Endothelial cell of umbilical vein (primary cell): ENCODE results near the gene GK2. TPM values are rescaled to one million over a fixed set of nuclear protein-coding genes. Genes with fewer than 3 reads are reported as not detected.

ENCODE experiments used
- BruUV-seq: library from RNA; stranded (reverse); fragments of 400-500 nt; replicated peaks from 2 replicates; lab custom pipeline; 2021; lab: Mats Ljungman, UMichigan
- CTCF ChIA-PET: fragments of 300-600, 350-600 bp; sonication (Branson Sonifier 250); formaldehyde crosslinking; loops from one replicate; lab custom pipeline; 2021; ENCODE audit warnings: antibody characterized with exemption, inconsistent platforms; lab: Charles Lee
- POLR2A ChIA-PET: fragments of 300-600, 350-600 bp; sonication (Branson Sonifier 250); formaldehyde crosslinking; loops from one replicate; lab custom pipeline; 2021; ENCODE audit warnings: antibody characterized with exemption, inconsistent platforms; lab: Charles Lee
- DNase-seq: peaks from one replicate; pipeline ENCODE4 v3.0.0-alpha.2; 2011; ENCODE audit warnings: low read depth, low spot score
- FAIRE-seq: peaks from 2 replicates; lab custom pipeline; 2011; peaks lifted over from hg19 to GRCh38; lab: Jason Lieb, UNC
- H2AFZ ChIP-seq: 2 replicates; pipeline ENCODE4 v1.6.0; 2012; ENCODE audit warnings: low read depth, low read length, control low read depth, inconsistent platforms
- H3K27ac ChIP-seq: 2 replicates; pipeline ENCODE4 v1.5.1; 2011; ENCODE audit warnings: low read depth, mild to moderate bottlenecking, control low read depth, low read length, moderate library complexity; ENCODE audit not compliant: insufficient read depth
- H3K27me3 ChIP-seq, 2 experiments: 2 replicates each; pipeline versions ENCODE4 v1.6.0 to v1.6.1; 2011; ENCODE audit warnings: low read length in 2 of 2, mixed read lengths in 1 of 2; ENCODE audit not compliant: control insufficient read depth in 2 of 2, insufficient read depth in 2 of 2
- H3K36me3 ChIP-seq, 2 experiments: 2 replicates in 1 of 2; 3 replicates in 1 of 2; pipeline ENCODE4 v1.5.1; 2011; ENCODE audit warnings: low read length in 2 of 2, mild to moderate bottlenecking in 1 of 2, moderate library complexity in 1 of 2; ENCODE audit not compliant: control insufficient read depth in 2 of 2, insufficient read depth in 2 of 2; ENCODE audit errors: extremely low read depth in 1 of 2
- H3K4me1 ChIP-seq: 3 replicates; pipeline ENCODE4 v1.5.1; 2011; ENCODE audit warnings: mild to moderate bottlenecking, low read length; ENCODE audit not compliant: control insufficient read depth, insufficient read depth; ENCODE audit errors: extremely low read depth
- H3K4me2 ChIP-seq: 2 replicates; pipeline ENCODE4 v1.6.1; 2011; ENCODE audit warnings: low read length, control low read depth, mixed read lengths; ENCODE audit not compliant: insufficient read depth
- H3K4me3 ChIP-seq, 3 experiments: fragments of 200-600 bp in 1 of 3; sonication (generic), shearing (Covaris generic) in 1 of 3; replicated peaks in 1 of 3; 2 replicates each; pipeline ENCODE4 v1.5.1; 2011 to 2016; ENCODE audit warnings: control low read depth in 3 of 3, low read length in 3 of 3, mild to moderate bottlenecking in 2 of 3, inconsistent platforms in 1 of 3, low read depth in 1 of 3, moderate library complexity in 1 of 3; ENCODE audit not compliant: insufficient read depth in 1 of 3
- H3K79me2 ChIP-seq: 2 replicates; pipeline ENCODE4 v1.6.0; 2012; ENCODE audit warnings: low read length, inconsistent platforms; ENCODE audit not compliant: control insufficient read depth, insufficient read depth
- H3K9ac ChIP-seq: replicated peaks from 2 replicates; pipeline ENCODE3; 2011; ENCODE audit warnings: low read length, control low read depth; ENCODE audit not compliant: insufficient read depth; ENCODE audit errors: extremely low read depth
- H3K9me1 ChIP-seq: replicated peaks from 3 replicates; pipeline ENCODE4 v1.6.0; 2011; ENCODE audit warnings: mild to moderate bottlenecking, low read length; ENCODE audit not compliant: control insufficient read depth, insufficient read depth; ENCODE audit errors: extremely low read depth
- H3K9me3 ChIP-seq: replicated peaks from 2 replicates; pipeline ENCODE4 v1.5.1; 2012; ENCODE audit warnings: low read length, inconsistent platforms; ENCODE audit not compliant: control insufficient read depth, insufficient read depth
- H4K20me1 ChIP-seq: replicated peaks from 2 replicates; pipeline ENCODE3; 2011; ENCODE audit warnings: mild to moderate bottlenecking, low read length; ENCODE audit not compliant: control insufficient read depth, insufficient read depth; ENCODE audit errors: extremely low read depth
- EZH2 ChIP-seq: IDR thresholded peaks from 2 replicates; pipeline ENCODE4 v1.6.1; 2012; ENCODE audit warnings: borderline replicate concordance, low read depth, mild to moderate bottlenecking, moderate library complexity, low read length, inconsistent platforms; ENCODE audit not compliant: severe bottlenecking
- FOS ChIP-seq: IDR thresholded peaks from 2 replicates; pipeline ENCODE4 v1.6.1; 2011; ENCODE audit warnings: mild to moderate bottlenecking, low read length, moderate library complexity, borderline replicate concordance; ENCODE audit not compliant: insufficient read depth
- GATA2 ChIP-seq: IDR thresholded peaks from 2 replicates; pipeline ENCODE4 v1.7.0; 2011; ENCODE audit warnings: low read depth, mild to moderate bottlenecking, moderate library complexity, mixed read lengths, low read length; ENCODE audit not compliant: insufficient read length, insufficient read depth
- JUN ChIP-seq: IDR thresholded peaks from 2 replicates; pipeline ENCODE4 v1.6.1; 2011; ENCODE audit warnings: borderline replicate concordance, low read depth; ENCODE audit not compliant: insufficient read length, insufficient read depth
- MYC ChIP-seq: IDR thresholded peaks from one replicate; pipeline ENCODE4 v1.6.1; 2011; ENCODE audit warnings: mild to moderate bottlenecking, low read depth, low read length
- POLR2A ChIP-seq: IDR thresholded peaks from 2 replicates; pipeline ENCODE4 v1.6.1; 2012; ENCODE audit warnings: low read depth, mild to moderate bottlenecking, control low read depth, low read length
- POLR2AphosphoS5 ChIP-seq: IDR thresholded peaks from 2 replicates; pipeline ENCODE4 v1.6.1; 2012; ENCODE audit warnings: low read depth, mild to moderate bottlenecking, control low read depth, low read length, moderate library complexity; ENCODE audit not compliant: insufficient read depth
- dilution Hi-C: fragments of 300-500 bp; cut with MboI; formaldehyde crosslinking; loops from one replicate; pipeline ENCODE4 v1.15.0; 2019; ENCODE audit warnings: low sequenced_read_pairs; ENCODE audit not compliant: extremely low pct_ligation_motif_present
- intact Hi-C: fragments of 100-400 bp; cut with micrococcal nuclease; formaldehyde crosslinking; loops from one replicate; pipeline ENCODE4 v1.10.0; 2022
- polyA plus RNA-seq, 4 experiments: library from polyadenylated mRNA; depleted of rRNA in 3 of 4; stranded (reverse) in 3 of 4; unstranded in 1 of 4; fragments of >200 nt; gene quantifications; 2 replicates each; pipeline versions ENCODE4 v1.2.1 to v1.2.3, GENCODE V29; 2011 to 2012; ENCODE audit warnings: missing spikeins in 1 of 4
- total RNA-seq: library from RNA; stranded (reverse); gene quantifications from 2 replicates; pipeline ENCODE4 v1.2.3, GENCODE V29; 2021
- TF ChIP-seq, protein P1 (sequence below): IDR thresholded peaks from 2 replicates; pipeline ENCODE4 v1.6.1; 2011; ENCODE audit not compliant: insufficient read depth, insufficient read length
- TF ChIP-seq, protein P2 (sequence below), 2 donors: IDR thresholded peaks; 1 replicate in 1 of 2; 2 replicates in 1 of 2; pipeline ENCODE4 v1.5.1; 2011; ENCODE audit warnings: low read length in 2 of 2, mild to moderate bottlenecking in 2 of 2, moderate library complexity in 2 of 2, control low read depth in 1 of 2, inconsistent platforms in 1 of 2, low read depth in 1 of 2; ENCODE audit not compliant: insufficient read depth in 1 of 2; ENCODE audit errors: extremely low read depth in 1 of 2

Gene GK2
- total and polyA plus RNA-seq, 2 donors (not counting 3 experiments of a cell fraction or from before 2014, with no cell fraction given): not detected

DNA sequence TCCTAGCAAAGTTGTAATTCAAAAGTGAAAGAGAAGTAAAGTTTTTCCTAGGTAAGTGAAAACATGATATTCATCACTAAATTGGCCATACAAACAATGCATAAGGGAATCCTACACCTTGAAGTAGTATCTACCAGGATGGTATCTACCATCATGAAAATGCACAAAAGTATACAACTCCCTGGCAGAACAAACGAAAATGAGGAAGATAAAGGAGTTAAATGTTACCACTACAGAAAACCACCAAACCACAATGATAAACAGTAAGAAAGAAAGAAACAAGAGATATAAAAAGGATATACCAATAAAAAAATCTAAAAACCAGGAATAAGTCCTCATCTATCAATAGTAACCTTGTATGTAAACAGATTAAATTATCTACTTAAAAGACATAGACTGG is 26.9 kb downstream of the GK2 start:
- BruUV-seq: no TSS peak
- no peak overlapping the region for H3K27ac ChIP-seq
- FAIRE-seq (no peak), DNase-seq (no peak)
- no peak overlapping the region for H3K4me2 ChIP-seq
- dilution Hi-C loops (no loop called here), intact Hi-C loops (no loop called here)
- ChIA-PET CTCF (no interaction called here), POLR2A (no interaction called here)
- H4K20me1 ChIP-seq: no peaks in the 10 kb centered on the region
- H3K4me1 ChIP-seq: no peaks in the 10 kb centered on the region
- no peaks in the 10 kb centered on the region for H3K27me3 ChIP-seq
- no peak overlapping the region for H3K9ac ChIP-seq
- TF ChIP-seq MYC (no peak), FOS (no peak), JUN (no peak), EZH2 (no peak), POLR2A (no peak), GATA2 (no peak), POLR2AphosphoS5 (no peak)
- TF ChIP-seq, protein P1, sequence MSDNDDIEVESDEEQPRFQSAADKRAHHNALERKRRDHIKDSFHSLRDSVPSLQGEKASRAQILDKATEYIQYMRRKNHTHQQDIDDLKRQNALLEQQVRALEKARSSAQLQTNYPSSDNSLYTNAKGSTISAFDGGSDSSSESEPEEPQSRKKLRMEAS: no peak
- TF ChIP-seq, protein P2, sequence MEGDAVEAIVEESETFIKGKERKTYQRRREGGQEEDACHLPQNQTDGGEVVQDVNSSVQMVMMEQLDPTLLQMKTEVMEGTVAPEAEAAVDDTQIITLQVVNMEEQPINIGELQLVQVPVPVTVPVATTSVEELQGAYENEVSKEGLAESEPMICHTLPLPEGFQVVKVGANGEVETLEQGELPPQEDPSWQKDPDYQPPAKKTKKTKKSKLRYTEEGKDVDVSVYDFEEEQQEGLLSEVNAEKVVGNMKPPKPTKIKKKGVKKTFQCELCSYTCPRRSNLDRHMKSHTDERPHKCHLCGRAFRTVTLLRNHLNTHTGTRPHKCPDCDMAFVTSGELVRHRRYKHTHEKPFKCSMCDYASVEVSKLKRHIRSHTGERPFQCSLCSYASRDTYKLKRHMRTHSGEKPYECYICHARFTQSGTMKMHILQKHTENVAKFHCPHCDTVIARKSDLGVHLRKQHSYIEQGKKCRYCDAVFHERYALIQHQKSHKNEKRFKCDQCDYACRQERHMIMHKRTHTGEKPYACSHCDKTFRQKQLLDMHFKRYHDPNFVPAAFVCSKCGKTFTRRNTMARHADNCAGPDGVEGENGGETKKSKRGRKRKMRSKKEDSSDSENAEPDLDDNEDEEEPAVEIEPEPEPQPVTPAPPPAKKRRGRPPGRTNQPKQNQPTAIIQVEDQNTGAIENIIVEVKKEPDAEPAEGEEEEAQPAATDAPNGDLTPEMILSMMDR (IDR thresholded peaks at IDR 0.05; ENCODE audit: extremely low read depth in 1 of 2, insufficient read depth in 1 of 2, low read depth in 1 of 2, low read length in 2 of 2): no peak
- H3K9me1 ChIP-seq: no peaks in the 10 kb centered on the region
- no peaks in the 10 kb centered on the region for H3K79me2 ChIP-seq
- no peaks in the 10 kb centered on the region for H3K9me3 ChIP-seq
- H3K4me3 ChIP-seq: no peak overlapping the region
- no peak overlapping the region for H2AFZ ChIP-seq
- H3K36me3 ChIP-seq: no peaks in the 10 kb centered on the region
